Hematopoietic multipotent progenitor cell treated with erythropoietin and hydrocortisone succinate and interleukin-3 and kit ligand, for 6 days (in vitro differentiated cells): ENCODE data around the gene LTO1.

Experiments
- DNase-seq: peaks from one replicate; pipeline ENCODE4 v3.0.0-alpha.2; 2015

The LTO1 gene

GRCh38 chr11:69656536-69657455, 18.4 kb downstream of the LTO1 start:
- DNase-seq: no peak

GRCh38 chr11:69655479-69656428, 19.4 kb downstream of the LTO1 start:
- DNase-seq: no peak

- DNase-seq: no peak
Observed at GRCh38 chr11:69654660-69655478, 20.3 kb downstream of the LTO1 start.

GRCh38 chr11:69654001-69654659, 21.0 kb downstream of the LTO1 start:
- no peak for DNase-seq

GRCh38 chr11:69653406-69653960, 21.7 kb downstream of the LTO1 start:
- no peak for DNase-seq

- no peak for DNase-seq
Observed at GRCh38 chr11:69652999-69653398, 22.2 kb downstream of the LTO1 start.

GRCh38 chr11:69651834-69652620, 23.1 kb downstream of the LTO1 start:
- no peak for DNase-seq

GRCh38 chr11:69650832-69651344, 24.3 kb downstream of the LTO1 start:
- DNase-seq: no peak

GRCh38 chr11:69650081-69650831, 24.9 kb downstream of the LTO1 start:
- no peak for DNase-seq

GRCh38 chr11:69649576-69649900, 25.6 kb downstream of the LTO1 start:
- no peak for DNase-seq

GRCh38 chr11:69648679-69649575, 26.2 kb downstream of the LTO1 start:
- no peak for DNase-seq

- DNase-seq: no peak
Observed at GRCh38 chr11:69647761-69648497, 27.2 kb downstream of the LTO1 start.

- DNase-seq: no peak
Observed at GRCh38 chr11:69647390-69647748, 27.8 kb downstream of the LTO1 start.

- DNase-seq: no peak
Observed at GRCh38 chr11:69646493-69647389, 28.4 kb downstream of the LTO1 start.

GRCh38 chr11:69645801-69646492, 29.2 kb downstream of the LTO1 start:
- no peak for DNase-seq

GRCh38 chr11:69644962-69645675, 30.0 kb downstream of the LTO1 start:
- no peak for DNase-seq
